ENCODE results near the gene FAM3C. TPM values are rescaled to one million over a fixed set of nuclear protein-coding genes. Genes with fewer than 3 reads are reported as not detected.

The FAM3C gene
- total RNA-seq, 6 experiments from 2014 or later, result 54.8 to 85.0 (median 76.6) TPM

GRCh38 chr7:121397822-121398221, 1.7 kb upstream of the FAM3C start:
- no peak for TF ChIP-seq CTCF (IDR thresholded peaks at IDR 0.05)
- Mint-ChIP-seq H3K4me3 (no peak overlapping the region), H3K27me3 (ENCODE audit: insufficient read depth) (no peaks in the 10 kb centered on the region), H3K36me3 (ENCODE audit: low read depth) (peaks cover 2% of the 10 kb centered on the region), H3K4me1 (ENCODE audit: low read depth) (peaks cover 25% of the 10 kb centered on the region), H3K9me3 (no peaks in the 10 kb centered on the region), H3K27ac (no peak overlapping the region)
- DNase-seq, result no peak

GRCh38 chr7:121397361-121397760, 1.3 kb upstream of the FAM3C start:
- Mint-ChIP-seq H3K36me3 (ENCODE audit: low read depth) (peaks cover 7% of the 10 kb centered on the region), H3K4me1 (ENCODE audit: low read depth) (peaks cover 27% of the 10 kb centered on the region), H3K27me3 (ENCODE audit: insufficient read depth) (no peaks in the 10 kb centered on the region), H3K27ac (no peak overlapping the region), H3K4me3 (no peak overlapping the region), H3K9me3 (no peaks in the 10 kb centered on the region)
- no peak for TF ChIP-seq CTCF (IDR thresholded peaks at IDR 0.05)
- no peak for DNase-seq

GRCh38 chr7:121395494-121395960, 581 bp downstream of the FAM3C start:
- peaks cover 21% of the 10 kb centered on the region for H3K4me1 Mint-ChIP-seq (ENCODE audit: low read depth)
- no peak for DNase-seq
- TF ChIP-seq CTCF (IDR thresholded peaks at IDR 0.05), result no peak
- H3K9me3 Mint-ChIP-seq, result no peaks in the 10 kb centered on the region
- peak overlapping the region; percentile 64 for H3K27ac Mint-ChIP-seq
- peak overlapping the region; percentile 95 for H3K4me3 Mint-ChIP-seq
- no peaks in the 10 kb centered on the region for H3K27me3 Mint-ChIP-seq (ENCODE audit: insufficient read depth)
- H3K36me3 Mint-ChIP-seq (ENCODE audit: low read depth), result peaks cover 16% of the 10 kb centered on the region

GRCh38 chr7:121394709-121395140, 1.4 kb downstream of the FAM3C start:
- H3K9me3 Mint-ChIP-seq, result no peaks in the 10 kb centered on the region
- H3K27me3 Mint-ChIP-seq (ENCODE audit: insufficient read depth), result no peaks in the 10 kb centered on the region
- peaks cover 16% of the 10 kb centered on the region for H3K36me3 Mint-ChIP-seq (ENCODE audit: low read depth)
- no peak for DNase-seq
- H3K4me3 Mint-ChIP-seq, result peak overlapping the region; percentile 95; the same call in 1 of the 2 replicates
- H3K4me1 Mint-ChIP-seq (ENCODE audit: low read depth), result peaks cover 28% of the 10 kb centered on the region
- TF ChIP-seq CTCF (IDR thresholded peaks at IDR 0.05), result no peak
- H3K27ac Mint-ChIP-seq, result no peak overlapping the region

GRCh38 chr7:121393005-121393366, 3.1 kb downstream of the FAM3C start:
- H3K27me3 Mint-ChIP-seq (ENCODE audit: insufficient read depth), result no peaks in the 10 kb centered on the region
- no peak for TF ChIP-seq CTCF (IDR thresholded peaks at IDR 0.05)
- H3K4me3 Mint-ChIP-seq, result no peak overlapping the region
- no peak overlapping the region for H3K27ac Mint-ChIP-seq
- H3K36me3 Mint-ChIP-seq (ENCODE audit: low read depth), result peaks cover 16% of the 10 kb centered on the region
- no peak for DNase-seq
- H3K4me1 Mint-ChIP-seq (ENCODE audit: low read depth), result peaks cover 45% of the 10 kb centered on the region
- H3K9me3 Mint-ChIP-seq, result no peaks in the 10 kb centered on the region

Measured in HFFc6 (cell line).